IPS DF 19.7 (cell line): ENCODE data around the gene IRF8.
"Not testable (repeated sequence)": the region's sequence is repeated elsewhere in the genome, so short reads cannot be mapped to it uniquely, and the experiment has no call there.

Experiments
- DNase-seq: peaks from one replicate; pipeline ENCODE4 v3.0.0-alpha.2; 2013; ENCODE audit warnings: low read depth, low spot score

Gene IRF8

GRCh38 chr16:85892760-85893159 is 6.2 kb upstream of the IRF8 start:
- DNase-seq: no peak

- DNase-seq: no peak
Observed at GRCh38 chr16:85894266-85894665, 4.7 kb upstream of the IRF8 start.

GRCh38 chr16:85897382-85897781 is 1.6 kb upstream of the IRF8 start:
- DNase-seq: no peak

- no peak for DNase-seq
Observed at GRCh38 chr16:85899444-85899843, 482 bp downstream of the IRF8 start.

- no peak for DNase-seq
Observed at GRCh38 chr16:85900027-85900792, 1.2 kb downstream of the IRF8 start.

GRCh38 chr16:85901110-85901509 is 2.1 kb downstream of the IRF8 start:
- DNase-seq: no peak

GRCh38 chr16:85901773-85902365 is 2.9 kb downstream of the IRF8 start:
- no peak for DNase-seq

- DNase-seq: no peak
Observed at GRCh38 chr16:85902366-85903155, 3.6 kb downstream of the IRF8 start.

- DNase-seq: no peak
Observed at GRCh38 chr16:85903559-85903958, 4.6 kb downstream of the IRF8 start.

- no peak for DNase-seq
Observed at GRCh38 chr16:85905110-85906095, 6.4 kb downstream of the IRF8 start.

- DNase-seq: no peak
Observed at GRCh38 chr16:85906349-85906748, 7.4 kb downstream of the IRF8 start.

GRCh38 chr16:85907231-85907630 is 8.3 kb downstream of the IRF8 start:
- DNase-seq: not testable (repeated sequence)

GRCh38 chr16:85908444-85908843 is 9.5 kb downstream of the IRF8 start:
- no peak for DNase-seq

GRCh38 chr16:85908889-85909589 is 10.1 kb downstream of the IRF8 start:
- DNase-seq: no peak

- no peak for DNase-seq
Observed at GRCh38 chr16:85909932-85910853, 11.2 kb downstream of the IRF8 start.

GRCh38 chr16:85910854-85911247 is 11.9 kb downstream of the IRF8 start:
- DNase-seq: no peak

GRCh38 chr16:85911251-85911930 is 12.4 kb downstream of the IRF8 start:
- DNase-seq: no peak

GRCh38 chr16:85912211-85912974 is 13.4 kb downstream of the IRF8 start:
- no peak for DNase-seq
